GM21367 (cell line): ENCODE results near the gene PDGFA.

Source experiments
- ATAC-seq: cut with Tn5 transposase; IDR thresholded peaks from one replicate; pipeline ENCODE4 v1.9.1; 2021; ENCODE audit not compliant: unreplicated experiment

Gene PDGFA

DNA sequence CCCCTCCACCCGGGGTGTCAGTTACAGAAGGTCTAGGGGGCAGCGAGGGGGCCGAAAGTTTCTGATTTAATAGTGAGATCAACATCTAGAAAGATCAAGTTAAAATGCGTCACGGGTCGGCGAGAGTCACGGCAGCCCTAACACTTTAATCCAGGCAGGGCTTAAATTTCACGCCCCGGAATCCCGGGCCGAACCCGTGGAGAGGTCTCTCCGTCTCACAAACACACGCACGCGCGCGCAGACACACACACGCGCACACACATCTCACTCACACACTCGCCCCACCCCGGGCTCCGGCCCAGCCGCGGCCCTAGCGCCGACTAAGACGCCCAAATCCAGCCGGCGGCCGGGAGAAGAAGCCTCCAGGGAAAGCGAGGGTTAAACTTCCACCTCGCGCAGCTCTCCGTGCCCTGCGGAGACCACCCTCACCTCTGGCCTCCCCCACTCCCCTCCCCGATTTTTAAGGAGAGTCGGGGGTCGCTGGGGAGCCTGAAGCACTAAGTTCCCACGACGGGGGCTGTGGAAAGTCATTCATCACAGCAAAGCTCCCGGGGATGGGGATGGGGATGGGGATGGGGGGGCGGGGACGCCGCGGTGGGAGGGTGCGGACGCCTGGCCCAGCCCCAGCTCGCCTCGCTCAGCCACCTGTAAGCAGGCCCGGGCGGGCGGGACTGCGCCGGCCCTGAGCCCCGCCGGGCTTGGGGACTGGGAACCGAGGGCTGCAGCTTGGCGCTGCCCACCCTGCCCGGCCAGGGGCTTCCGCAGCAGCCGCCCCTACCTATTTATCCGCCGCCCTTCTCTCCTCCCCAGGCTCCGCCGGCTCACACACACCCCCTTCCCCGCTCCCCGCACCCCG is 1.6 kb downstream of the PDGFA start:
- no peak for ATAC-seq

DNA sequence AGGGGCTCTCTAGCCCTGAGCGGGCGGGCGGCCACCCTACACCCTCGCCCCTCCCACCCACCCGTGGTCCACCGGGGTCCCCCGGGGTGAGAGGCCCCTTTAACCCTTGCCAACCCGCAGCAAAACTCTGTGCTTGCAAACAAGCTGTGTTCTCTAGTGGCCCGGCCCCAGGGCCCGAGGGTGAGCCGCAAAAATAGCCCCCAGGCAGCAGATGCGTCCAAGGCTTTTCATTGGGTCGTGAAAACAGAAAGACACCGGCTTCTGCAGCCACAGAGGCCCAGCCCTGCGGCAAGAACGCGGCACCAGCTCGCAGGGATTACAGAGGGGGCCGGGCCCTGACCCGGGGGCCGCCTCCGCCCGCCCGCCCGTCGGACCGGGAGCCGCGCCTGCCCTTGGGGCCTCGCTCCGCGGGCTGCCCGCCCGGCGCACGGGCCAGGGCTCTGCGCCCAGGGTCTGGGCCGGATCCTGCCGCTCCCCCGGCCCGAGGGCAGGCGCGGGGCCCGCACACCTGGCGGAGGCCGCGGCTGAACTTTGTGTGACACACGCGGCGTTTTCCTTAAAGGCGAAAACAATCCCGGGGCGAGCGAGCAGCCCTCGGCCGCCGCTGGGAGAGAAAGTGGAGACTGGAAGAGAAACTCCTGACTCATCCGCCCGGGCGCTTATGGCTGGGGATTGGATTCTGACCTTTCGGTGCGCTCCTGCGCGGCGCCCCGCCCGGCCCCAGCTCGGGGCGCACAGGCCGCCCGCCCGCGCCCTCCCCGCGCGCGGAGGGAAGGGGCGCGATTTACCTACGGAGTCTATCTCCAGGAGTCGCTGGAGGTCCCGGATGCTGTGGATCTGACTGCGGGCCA is 2.8 kb downstream of the PDGFA start:
- ATAC-seq, result no peak

- no peak for ATAC-seq
Measured at GRCh38 chr7:516216-516605, 3.4 kb downstream of the PDGFA start.

DNA sequence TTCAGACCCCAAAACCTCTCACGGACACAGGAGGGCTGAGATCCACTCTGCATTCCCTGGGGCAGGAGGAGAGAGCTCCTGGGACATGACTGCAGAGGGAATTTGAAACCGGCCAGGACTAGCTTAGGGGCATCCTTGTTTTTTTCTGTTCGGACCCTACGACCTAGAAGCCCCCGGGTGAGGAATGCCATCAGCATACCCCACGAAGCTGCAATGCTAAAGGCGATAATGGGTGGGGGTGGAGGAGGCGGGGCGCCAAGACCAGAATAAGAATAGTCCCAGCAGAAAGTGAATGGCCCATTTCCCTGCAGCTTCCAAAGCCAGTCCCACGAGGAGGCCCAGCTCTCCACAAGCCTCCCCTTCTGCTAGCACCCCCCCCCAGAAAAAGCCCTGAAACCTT is 4.0 kb downstream of the PDGFA start:
- ATAC-seq, result no peak

DNA sequence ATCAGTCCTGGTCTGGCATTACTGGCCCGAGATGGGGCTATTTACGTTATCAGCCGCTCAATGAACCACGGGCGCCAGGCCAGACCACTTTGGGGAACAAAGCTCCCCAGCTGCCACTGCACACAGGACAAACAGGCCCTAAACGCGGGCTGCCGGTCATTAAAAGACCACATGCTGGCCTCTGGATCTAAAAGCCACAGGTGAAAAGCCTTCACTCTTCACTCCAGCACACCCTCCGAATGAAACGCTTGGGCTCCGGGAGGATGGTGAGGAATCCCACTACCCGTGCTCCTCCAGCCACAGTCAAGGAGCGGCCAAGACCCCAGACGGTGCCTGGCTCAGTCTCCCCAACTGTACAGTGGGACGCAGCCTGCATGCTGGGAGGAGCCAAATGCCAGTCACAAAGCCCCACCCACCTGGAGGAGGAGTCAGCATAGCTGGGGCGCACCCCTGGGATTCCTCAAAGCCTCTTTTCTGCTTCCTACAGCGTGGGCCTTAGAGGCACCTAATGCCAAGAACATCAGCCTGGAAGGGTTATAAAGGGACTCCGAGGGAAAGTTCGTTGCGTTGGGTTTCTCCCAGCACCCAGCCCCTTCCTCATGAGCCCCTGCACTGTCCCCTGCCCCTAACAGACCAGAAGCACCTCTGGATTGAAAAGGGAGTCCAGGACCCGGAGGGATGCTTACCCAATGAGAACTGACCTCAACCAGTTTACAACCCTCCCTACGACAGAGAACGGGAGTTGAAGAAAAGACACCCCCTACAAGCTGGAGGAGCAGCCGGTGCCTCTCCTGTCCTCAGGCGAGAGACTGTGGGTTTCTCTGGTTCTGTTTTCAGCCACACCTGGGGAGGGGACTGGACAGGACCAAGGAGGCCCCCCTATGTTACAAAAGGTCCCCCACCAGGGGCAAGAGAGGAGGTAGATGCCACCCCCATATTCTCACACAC is 4.7 kb downstream of the PDGFA start:
- no peak for ATAC-seq

- ATAC-seq, result no peak
Measured at GRCh38 chr7:514242-514641, 5.4 kb downstream of the PDGFA start.

DNA sequence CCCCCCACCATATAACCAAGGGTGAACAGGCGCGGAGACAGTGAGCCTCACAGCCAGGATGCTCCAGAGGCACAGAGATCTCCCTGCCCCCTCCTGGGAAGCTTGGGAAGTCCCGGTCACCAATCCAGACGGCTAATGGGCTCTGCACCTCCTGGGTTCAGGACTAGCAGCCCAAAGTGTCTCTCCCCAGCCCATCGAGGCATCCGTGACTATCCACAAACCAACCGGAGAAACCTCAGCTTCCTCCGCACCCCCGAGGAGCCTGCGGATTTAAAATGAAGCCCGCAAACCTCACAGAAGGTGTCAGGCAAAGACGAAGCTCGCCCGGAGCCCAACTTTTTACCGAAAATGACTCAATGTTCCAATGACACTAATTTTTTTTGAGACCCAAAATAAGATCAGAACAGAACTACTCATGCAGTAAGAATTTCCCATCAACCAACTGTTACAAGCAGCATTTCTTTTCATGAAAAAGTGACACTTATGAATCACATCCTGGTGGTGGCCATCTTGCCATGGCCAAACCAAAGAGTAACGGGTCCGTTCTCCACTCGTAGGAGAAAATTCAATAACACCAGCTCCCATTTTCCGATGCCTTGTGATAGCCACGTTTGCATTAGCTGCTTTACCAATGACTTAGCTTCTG is 6.0 kb downstream of the PDGFA start:
- no peak for ATAC-seq

DNA sequence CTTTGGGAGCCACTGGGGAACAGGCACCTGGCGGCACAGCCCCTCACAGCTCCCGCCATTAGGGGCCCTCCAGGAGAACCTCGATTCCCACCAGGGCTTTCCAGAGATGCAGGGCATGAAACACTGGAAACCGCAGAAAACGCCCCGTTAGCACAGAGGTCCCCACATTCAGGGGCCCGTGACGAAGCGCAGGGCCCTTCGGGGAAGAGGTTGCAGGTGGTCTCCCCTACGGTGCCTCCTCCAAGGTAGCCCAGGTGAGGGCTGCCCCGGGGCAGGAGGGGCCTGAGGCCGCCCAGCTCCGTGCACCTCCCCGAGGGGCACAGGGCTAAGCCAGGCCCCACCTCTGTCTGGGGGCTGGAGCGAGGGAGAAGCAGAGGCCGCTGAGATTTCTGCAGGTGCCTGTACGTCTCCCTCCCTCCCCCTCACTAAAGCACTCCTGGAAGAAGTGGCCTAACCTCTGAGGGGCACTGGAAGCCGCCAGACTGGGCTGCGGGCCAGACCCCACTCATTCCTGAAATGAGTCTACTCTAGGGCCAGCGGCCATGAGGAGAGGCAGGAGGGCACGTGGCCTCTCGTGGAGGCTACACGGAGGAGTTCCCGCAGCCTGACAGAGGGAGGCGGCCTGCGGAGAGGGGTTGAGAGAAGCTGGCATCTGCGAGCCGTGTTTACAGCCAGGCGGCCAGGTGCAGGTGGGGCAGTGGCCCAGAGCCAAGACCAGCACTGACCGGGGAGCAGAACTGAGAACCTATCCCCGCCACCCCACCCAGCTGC is 6.9 kb downstream of the PDGFA start:
- ATAC-seq, result no peak

- no peak for ATAC-seq
Measured at GRCh38 chr7:512146-512510, 7.5 kb downstream of the PDGFA start.

DNA sequence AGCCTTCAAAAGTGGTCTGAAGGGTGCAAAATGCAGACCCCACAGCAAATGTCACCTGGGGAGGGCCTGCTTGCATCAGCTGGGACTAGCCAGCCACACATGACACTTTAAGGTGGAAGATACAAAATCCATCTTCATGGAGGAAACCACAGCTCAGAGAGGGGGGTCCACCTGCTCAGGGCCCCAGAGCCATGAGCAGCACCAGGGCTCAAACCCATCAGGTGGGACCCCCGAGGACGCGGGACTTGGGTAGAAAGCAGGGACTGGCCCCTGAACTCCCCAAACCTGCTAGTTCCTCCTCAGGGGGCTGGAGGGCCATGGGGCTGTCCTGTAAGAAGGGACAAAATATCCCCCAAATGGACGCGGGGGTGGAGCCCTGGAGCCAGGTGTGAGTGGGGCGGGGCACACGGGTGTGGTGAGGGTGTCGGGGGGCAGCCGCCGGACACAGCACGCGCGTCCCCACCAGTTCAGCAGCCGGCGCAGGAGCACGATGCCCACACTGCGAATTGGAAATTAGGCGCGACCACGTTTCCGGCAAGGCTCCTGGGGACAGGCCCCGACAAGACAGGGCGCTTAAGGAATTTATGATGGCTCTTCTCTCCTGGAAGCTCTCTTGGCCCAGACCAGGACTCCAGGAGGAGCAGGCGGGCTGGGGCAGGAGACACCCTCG is 8.0 kb downstream of the PDGFA start:
- no peak for ATAC-seq

- ATAC-seq, result no peak
Measured at GRCh38 chr7:510782-511281, 8.8 kb downstream of the PDGFA start.

DNA sequence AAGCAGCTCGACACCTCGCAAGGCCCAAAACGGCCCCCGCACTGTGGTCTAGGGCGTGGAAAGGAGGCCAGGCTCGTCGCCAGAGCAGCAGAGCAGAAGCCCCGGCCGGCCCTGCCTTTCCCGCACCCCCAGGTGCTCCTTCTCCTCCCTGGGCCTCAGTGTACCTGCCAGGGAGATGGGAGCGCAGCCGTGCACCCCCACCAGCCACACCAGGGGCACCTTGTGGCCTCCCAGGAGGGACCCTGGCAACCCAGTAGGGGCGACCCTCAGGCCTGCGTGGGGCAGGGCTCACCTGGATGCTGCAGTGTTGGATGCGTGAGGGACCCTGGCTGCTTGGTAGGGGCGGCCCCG is 9.5 kb downstream of the PDGFA start:
- no peak for ATAC-seq

DNA sequence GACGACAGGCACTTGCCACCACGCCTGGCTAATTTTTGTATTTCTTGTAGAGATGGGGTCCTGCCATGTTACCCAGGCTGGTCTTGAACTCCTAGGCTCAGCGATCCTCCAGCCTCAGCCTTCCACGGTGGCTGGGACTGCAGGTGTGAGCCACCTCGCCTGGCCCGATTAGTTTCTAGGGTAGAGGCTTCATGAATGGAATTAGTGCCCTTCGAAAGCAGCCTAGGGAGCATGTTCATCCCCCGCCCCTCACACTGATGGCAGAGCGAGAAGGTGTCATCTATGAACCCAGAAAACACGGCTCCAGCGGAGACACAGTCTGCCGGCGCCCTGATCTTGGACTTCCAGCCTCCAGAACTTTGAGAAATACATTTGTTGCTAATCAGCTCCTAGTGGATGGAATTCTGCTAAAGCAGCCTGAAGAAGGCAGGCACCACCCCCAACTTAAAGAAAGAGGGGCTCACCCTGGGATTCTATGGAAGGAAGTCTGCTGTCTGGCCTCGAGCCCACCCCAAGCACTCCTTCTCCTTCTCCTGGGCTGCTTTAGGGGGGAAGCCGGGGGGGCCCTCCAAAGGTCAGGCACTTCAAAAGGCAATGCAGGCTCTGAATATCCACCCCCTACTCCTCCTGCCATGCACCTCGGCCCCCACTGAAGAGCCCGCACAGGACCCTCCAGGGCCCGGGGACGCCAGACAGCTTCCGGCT is 10.1 kb downstream of the PDGFA start:
- no peak for ATAC-seq

- ATAC-seq, result no peak
Measured at GRCh38 chr7:508461-509170, 11.0 kb downstream of the PDGFA start.

DNA sequence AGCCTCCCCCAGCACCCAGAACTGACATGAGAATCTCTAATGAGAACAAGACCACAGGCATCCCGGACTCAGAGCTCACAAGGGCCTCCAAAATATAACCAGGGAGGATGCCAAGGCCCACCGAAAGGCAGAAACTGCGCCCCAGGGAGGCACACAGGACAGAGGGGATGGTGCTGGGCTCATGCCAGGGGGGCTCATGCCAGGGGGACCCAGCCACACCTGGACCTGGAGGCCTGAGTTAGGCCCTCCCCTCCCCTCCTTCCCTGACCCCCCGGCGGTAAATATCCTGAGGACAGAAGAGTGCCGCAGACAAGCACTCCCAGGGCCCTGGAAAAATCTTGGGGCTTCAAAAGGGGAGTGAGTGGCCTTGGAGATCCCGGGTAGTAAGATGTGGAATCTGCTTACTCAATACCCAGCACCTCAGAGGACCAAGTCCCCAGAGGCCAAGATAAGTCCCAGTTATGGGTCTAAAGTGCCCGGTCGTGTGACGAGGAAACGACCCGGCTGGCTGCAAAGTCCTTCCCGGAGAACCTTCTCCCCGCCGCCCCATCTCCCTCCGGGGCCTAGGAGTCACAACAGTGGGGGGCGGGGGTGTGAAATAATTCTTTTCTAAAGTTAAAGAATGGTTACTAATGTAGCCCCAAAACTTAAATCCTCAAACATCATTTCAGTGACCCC is 11.9 kb downstream of the PDGFA start:
- no peak for ATAC-seq

GRCh38 chr7:506921-507622 is 12.6 kb downstream of the PDGFA start:
- no peak for ATAC-seq

DNA sequence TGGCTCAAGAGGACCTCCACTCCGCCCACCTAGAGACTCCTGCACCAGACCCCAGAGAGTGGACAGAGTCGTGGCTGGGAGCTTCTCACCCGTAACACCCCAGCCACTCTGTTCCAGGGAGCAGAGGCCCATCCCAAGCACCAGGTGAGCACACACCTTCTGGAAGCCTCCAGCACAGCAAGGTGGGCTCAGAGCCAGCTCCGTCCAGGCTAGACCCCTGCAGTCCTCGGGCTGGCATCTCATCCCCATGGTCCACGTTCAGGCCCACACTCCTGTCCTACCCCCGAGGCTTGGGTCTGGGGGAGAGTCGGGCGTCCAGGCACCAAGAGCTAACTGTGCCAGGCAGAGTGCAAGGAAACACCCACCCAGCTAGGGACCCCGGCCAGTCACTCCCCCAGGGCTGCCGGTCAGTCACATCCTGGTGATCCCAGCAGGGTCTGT is 13.2 kb downstream of the PDGFA start:
- no peak for ATAC-seq
